Nucleus accumbens (tissue), 56 donors: ENCODE data around the gene DCC.

Source experiments
- DNase-seq, 56 donors: peaks; one replicate each; lab custom pipeline; 2025; lab: John Stamatoyannopoulos, UW

DCC gene

GRCh38 chr18:52747869-52748268 is 407.9 kb downstream of the DCC start:
- DNase-seq = no peak

DNA sequence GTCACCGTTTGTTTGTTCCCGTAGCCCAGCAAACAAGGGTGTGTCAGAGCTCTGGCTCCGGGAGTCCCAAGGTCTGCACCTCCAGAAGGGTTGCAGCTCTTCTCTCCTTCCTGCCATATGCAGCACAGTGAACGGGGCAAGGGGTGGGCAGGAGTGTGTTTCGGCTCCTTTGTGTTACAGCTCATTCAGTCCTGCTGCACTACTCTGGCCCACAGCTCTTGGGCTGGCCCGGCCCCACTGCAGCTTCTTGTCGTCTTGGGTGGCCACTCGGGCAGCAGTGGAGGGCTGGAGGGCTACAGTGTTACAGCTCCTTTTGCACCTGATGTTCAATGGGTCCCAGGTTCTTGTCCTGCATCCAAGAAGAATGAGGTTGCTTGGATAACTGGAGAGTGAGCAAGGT is 408.3 kb downstream of the DCC start:
- no peak for DNase-seq

- DNase-seq = no peak
These were observed 409.5 kb downstream of the DCC start for GRCh38 chr18:52749542-52749941.

GRCh38 chr18:52750995-52751394 is 411.0 kb downstream of the DCC start:
- no peak for DNase-seq

- DNase-seq = no peak
These were observed 424.3 kb downstream of the DCC start for GRCh38 chr18:52764316-52764715.

DNA sequence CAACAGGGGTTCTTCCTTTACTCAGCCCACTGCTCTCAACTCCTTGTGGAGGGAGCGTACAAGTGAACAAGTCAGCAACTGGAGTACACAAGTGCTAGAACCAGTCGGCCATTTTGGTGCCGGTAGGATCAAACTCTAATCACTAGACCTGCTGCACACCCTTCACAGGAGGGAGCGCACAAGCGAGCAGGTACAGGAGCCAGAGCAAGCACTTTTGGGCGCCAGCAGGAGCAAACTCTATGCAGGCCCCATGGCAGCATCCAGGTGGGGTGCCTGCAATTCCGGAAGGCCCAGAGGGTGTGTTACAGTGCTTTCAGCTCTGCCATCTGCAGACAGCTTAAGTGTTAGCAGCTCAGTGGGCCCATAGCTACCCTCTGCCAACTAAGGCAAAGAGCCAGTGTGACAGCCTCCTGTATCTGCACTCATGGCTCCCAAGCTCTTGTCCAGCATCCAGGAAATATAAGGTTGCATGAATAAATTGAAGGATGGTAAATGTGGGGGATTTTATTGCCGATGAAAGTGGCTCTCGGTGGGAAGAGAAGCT is 426.1 kb downstream of the DCC start:
- DNase-seq = no peak

- DNase-seq = no peak
These were observed 441.1 kb downstream of the DCC start for GRCh38 chr18:52781113-52781512.

DNA sequence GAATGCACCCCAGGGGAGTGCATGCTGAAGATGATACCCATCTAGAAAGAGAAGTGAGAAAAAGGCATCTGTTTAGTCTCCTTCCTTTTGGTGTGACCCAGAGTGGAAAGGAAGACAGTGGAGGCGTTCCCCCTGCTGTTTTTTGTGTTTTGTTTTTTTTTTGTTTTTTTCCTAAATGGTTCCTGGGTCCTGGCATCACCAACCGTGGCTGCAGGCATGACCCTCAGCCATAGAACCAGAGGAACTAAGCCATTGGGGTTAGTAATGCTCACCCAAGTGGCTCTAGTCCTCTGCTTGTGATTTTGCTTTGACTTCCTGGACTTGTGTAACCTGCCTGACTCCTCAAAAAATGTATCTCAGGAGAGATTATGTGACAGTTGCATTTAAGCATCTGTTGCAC is 451.3 kb downstream of the DCC start:
- no peak for DNase-seq

DNA sequence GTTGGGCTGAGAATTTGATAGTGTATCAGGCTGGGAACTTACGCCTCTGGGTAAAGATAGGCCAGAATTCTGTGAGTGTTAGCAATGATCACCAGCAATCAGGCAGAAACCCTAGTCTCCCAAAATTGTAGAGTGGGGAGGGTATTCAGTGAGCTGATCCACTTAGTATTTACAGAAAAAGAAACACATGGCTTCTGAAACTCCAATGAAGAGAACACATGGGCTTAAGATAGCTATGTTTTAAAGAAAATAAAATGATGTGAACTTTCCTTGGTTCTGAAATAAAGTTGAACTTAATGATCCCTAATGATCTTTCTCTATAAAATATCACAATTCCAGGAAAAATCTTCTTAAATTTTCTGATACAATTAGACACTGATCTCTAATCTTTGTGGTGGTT is 472.8 kb downstream of the DCC start:
- no peak for DNase-seq

DNA sequence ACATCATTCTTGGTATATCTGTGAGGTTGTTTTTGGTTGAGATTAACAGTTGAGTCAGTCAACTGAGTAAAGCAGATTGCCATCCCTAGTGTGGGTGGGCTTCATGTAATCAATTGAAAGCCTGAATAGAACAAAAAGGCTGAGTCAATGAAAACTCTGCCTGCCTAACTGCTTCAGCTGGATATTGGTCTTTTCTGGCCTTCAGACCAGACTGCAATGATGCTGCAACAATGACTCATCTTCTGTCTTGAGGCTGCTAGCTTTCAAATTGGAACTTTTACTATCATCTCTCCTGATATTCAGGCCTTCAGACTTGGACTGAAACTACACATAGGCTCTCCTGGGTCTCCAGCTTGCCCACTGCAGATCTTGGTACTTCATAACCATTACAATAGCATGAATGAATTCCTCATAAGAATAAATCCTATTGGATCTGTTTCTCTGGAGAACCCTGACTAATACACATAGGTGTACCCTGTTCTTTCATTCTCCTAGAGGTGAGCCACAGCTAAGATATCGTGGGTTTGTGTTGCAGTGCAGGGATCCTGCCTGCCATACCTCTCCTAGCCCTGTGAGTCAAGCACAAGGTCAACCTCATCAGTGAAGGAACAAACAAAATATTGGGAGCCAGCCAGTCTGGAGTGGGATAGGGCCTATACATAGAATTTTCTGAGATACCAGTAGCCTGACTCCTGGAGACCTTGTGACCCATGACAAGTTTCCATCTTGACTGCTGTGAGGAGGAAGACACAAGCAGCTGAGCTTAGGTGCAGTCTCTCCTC is 473.8 kb downstream of the DCC start:
- no peak for DNase-seq

DNA sequence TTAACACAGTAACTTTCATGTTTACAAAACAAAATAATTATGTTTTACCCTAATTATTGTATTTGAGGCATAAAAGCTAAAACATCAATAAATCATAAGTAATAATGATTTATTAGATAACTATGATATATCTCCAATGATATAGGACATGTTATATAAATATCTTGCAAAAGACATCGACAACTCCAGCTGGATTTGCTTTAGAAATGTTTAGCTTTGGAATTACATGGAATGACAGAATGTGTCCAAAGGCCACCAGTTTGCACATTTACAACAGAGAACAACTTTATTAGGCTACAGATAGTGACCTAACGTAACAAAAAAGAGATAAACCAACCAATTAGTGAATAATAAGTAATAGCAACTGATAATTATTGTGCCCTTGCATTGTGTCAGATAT is 475.7 kb downstream of the DCC start:
- no peak for DNase-seq

DNA sequence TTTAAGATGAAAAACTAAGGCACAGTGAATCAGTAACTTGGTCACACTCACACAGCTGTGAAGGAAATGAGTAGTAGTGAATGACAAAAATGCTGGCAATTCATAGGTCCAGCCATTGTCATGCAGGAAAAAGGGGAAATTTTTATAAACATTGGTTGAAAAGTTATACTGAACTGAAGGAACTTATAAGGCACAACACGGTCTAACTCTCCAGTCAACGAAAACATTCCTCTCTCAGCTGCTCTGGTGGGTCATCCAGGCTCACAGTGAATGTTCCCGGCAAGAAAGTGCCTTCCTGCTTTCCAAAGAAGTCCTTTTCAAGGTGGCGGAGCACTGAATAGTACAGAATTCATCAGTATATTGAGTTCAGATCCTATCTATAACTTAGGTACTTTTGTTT is 476.1 kb downstream of the DCC start:
- DNase-seq = no peak

- DNase-seq = no peak
These were observed 482.2 kb downstream of the DCC start for GRCh38 chr18:52822160-52822559.

GRCh38 chr18:52824126-52824525 is 484.1 kb downstream of the DCC start:
- no peak for DNase-seq

DNA sequence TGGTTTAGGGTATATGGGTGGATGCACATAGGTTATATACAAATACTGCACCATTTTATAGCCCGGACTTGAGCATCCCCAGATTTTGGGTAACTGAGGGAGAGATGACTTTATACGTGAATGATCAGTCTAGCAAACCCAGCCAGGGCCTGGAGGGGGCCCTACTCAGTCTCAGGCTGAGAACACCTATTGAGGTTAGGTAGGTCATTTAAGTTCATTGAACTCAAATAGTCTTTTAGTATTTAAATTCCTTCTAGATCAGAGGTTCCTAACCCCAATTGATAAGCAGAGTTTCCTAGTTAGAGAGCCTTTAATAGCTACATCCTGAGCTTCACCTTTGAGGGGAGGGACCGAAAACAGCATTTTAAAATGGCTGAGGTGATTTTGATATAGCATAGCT is 487.0 kb downstream of the DCC start:
- DNase-seq = no peak

GRCh38 chr18:52829320-52829719 is 489.3 kb downstream of the DCC start:
- no peak for DNase-seq

DNA sequence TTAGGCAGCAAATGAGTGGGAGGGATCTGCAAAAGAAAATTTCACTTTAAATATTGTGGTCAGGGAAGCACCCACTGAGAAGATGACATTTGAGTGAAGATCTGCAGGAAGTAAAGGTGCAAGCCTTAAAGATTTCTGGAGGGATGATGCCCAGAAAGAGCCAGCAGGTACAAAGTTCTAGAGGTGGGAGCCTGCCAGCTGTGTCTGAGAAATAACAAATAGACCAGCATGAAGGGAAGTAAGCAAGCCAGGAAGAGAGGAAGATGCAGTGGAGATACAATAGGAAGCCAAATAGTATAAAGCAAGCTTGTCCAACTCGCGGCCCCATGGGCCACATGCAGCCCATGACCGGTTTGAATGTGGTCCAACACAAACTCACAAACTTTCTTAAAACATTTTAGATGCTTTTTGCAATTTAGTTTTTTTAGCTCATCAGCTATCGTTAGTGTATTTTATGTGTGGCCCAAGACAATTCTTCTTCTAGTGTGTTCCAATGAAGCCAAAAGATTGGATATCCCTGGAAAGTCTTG is 489.9 kb downstream of the DCC start:
- no peak for DNase-seq

- no peak for DNase-seq
These were observed 504.3 kb downstream of the DCC start for GRCh38 chr18:52844323-52844722.

DNA sequence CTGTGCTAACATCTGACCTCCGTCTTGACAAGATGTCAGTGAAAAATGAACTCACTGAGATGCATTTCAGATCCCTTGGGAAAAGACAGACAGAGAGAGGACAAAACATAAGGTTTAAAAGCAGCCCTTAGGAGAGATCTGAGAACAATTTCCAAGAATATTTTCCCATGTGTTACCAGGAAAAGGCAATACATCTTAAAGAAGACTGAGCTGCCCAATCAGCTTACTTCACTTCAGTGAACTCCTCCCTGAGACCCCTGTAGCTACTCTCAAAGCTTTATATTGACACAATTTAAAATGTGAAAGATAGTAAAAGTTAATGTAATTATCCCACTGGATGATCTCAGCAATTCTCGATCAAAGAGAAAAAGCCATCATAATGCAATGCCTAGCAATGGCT is 505.0 kb downstream of the DCC start:
- DNase-seq = no peak

DNA sequence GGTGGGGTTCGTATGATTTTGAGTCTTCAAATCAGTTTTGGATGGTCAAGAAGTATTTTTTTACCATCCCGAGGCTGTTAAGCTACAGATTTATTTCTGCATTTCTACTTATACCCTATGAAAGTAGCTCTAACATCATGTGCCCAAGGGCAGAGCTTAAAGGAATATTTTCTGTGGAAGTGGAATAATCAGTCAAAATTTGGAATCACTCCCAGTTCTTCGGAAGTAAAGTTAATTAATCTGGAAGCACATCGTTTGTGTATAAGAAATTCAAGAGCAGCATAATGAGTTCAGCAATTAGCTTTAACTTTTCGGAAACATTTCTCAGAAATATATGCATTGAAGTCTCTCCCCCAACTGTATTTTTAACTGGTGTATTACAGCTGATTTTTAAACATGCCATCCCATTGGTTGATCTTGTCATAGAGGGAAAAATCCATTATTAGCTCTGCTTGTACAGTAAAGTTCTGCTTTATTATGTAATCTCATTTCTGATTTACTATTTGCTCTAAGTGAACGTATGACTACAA is 510.1 kb downstream of the DCC start:
- no peak for DNase-seq

DNA sequence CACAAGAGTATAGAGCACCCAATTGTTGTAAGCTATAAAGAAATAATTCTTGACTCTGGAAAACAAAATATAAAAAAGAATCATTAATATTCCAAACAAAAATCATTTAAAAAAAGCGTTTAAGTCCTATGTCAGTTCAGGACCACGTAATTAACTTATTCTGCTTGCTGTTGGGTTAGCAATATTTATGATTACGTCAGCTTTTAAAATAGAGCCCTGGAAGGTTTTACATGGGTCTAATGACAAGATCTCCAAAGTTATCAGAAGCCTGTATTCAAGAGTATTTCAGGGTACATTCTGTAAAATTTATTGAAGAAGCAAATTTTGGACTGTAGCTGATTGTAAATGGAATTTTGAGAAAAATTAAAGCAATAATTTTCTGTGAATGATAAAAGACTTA is 521.6 kb downstream of the DCC start:
- no peak for DNase-seq

GRCh38 chr18:52869349-52869923 is 529.4 kb downstream of the DCC start:
- no peak for DNase-seq
